OCI-LY7 (cell line): ENCODE measurements around the gene FTO. TPM values are rescaled to one million over a fixed set of nuclear protein-coding genes. Genes with fewer than 3 reads are reported as not detected.

Source experiments
- BruUV-seq: library from RNA; stranded (reverse); fragments of 400-500 nt; replicated peaks from 2 replicates; lab custom pipeline; 2021; lab: Mats Ljungman, UMichigan
- CTCF ChIA-PET: fragments of 300-600 bp; sonication (Branson Sonifier 250); formaldehyde crosslinking; loops from one replicate; lab custom pipeline; 2022; ENCODE audit warnings: antibody characterized with exemption; ENCODE audit not compliant: unreplicated experiment; lab: Charles Lee
- POLR2A ChIA-PET: fragments of 300-600 bp; sonication (Branson Sonifier 250); formaldehyde crosslinking; loops from one replicate; lab custom pipeline; 2022; ENCODE audit warnings: antibody characterized with exemption; lab: Charles Lee
- DNase-seq: peaks from one replicate; pipeline ENCODE4 v3.0.0-alpha.2; 2015; ENCODE audit warnings: low spot score
- H2AFZ ChIP-seq: fragments of 200-600 bp; sonication (generic), shearing (Covaris generic); 2 replicates; pipeline ENCODE4 v1.6.1; 2014; ENCODE audit warnings: mild to moderate bottlenecking, antibody characterized with exemption, low read length, moderate library complexity
- H3K27ac ChIP-seq: fragments of 200-600 bp; sonication (generic); 2 replicates; pipeline ENCODE4 v1.5.1; 2014; ENCODE audit warnings: mixed run types, low read depth, mild to moderate bottlenecking, moderate library complexity, low read length, inconsistent platforms; ENCODE audit not compliant: poor library complexity, severe bottlenecking
- H3K36me3 ChIP-seq: fragments of 200-600 bp; sonication (generic); 2 replicates; pipeline ENCODE4 v1.6.1; 2014; ENCODE audit warnings: mild to moderate bottlenecking, antibody characterized with exemption, low read length, moderate library complexity, mixed read lengths; ENCODE audit not compliant: insufficient read depth
- H3K4me1 ChIP-seq: fragments of 200-600 bp; sonication (generic); 2 replicates; pipeline ENCODE4 v1.5.1; 2014; ENCODE audit warnings: mild to moderate bottlenecking, low read length; ENCODE audit not compliant: insufficient read depth, poor library complexity, severe bottlenecking
- H3K4me2 ChIP-seq: fragments of 200-600 bp; sonication (generic); 2 replicates; pipeline ENCODE4 v1.6.1; 2014; ENCODE audit warnings: mild to moderate bottlenecking, low read length
- H3K4me3 ChIP-seq: fragments of 200-600 bp; sonication (generic); 2 replicates; pipeline ENCODE4 v1.5.1; 2014; ENCODE audit warnings: mild to moderate bottlenecking, low read depth, low read length; ENCODE audit not compliant: poor library complexity, severe bottlenecking
- H3K79me2 ChIP-seq: fragments of 200-600 bp; sonication (generic); 2 replicates; pipeline ENCODE4 v1.6.1; 2016; ENCODE audit warnings: low read depth, mild to moderate bottlenecking, low read length, moderate library complexity, mixed read lengths; ENCODE audit not compliant: insufficient read depth
- H3K9me2 ChIP-seq: fragments of 200-600 bp; sonication (generic); 2 replicates; pipeline ENCODE4 v1.6.1; 2016; ENCODE audit warnings: mild to moderate bottlenecking, low read length, mixed read lengths; ENCODE audit not compliant: insufficient read depth
- H3K9me3 ChIP-seq: fragments of 200-600 bp; sonication (generic); 2 replicates; pipeline ENCODE4 v1.6.1; 2014; ENCODE audit warnings: mild to moderate bottlenecking, mixed run types, low read length, mixed read lengths
- H4K20me1 ChIP-seq: fragments of 200-600 bp; sonication (generic); 2 replicates; pipeline ENCODE4 v1.6.1; 2014; ENCODE audit warnings: mild to moderate bottlenecking, antibody characterized with exemption, low read length, moderate library complexity, mixed read lengths; ENCODE audit not compliant: insufficient read depth
- CTCF ChIP-seq: fragments of 200-600 bp; sonication (generic); conservative IDR thresholded peaks from 2 replicates; pipeline ENCODE4 v1.5.1; 2014; ENCODE audit warnings: mild to moderate bottlenecking, antibody characterized with exemption, low read length, moderate library complexity, mixed read lengths
- EZH2phosphoT487 ChIP-seq: fragments of 200-600 bp; sonication (generic); IDR thresholded peaks from 2 replicates; pipeline ENCODE4 v1.6.1; 2018; ENCODE audit warnings: low read depth, borderline replicate concordance, mild to moderate bottlenecking, mixed run types, antibody characterized with exemption, low read length, moderate library complexity, mixed read lengths
- intact Hi-C: fragments of 100-400 bp; cut with micrococcal nuclease; formaldehyde crosslinking; loops from one replicate; pipeline ENCODE4 v1.10.0; 2022; ENCODE audit not compliant: unreplicated experiment
- total RNA-seq, 2 experiments: library from RNA; depleted of rRNA in 1 of 2; stranded (reverse); fragments of >200 nt in 1 of 2; shearing (Covaris generic) in 1 of 2; gene quantifications; 2 replicates each; pipeline ENCODE4 v1.2.3, GENCODE V29; 2014 to 2022

FTO gene
- total RNA-seq, 2 experiments from 2014 or later: 57.1 to 68.0 TPM

- Histone ChIP-seq H3K27ac (no peak overlapping the region), H4K20me1 (no peaks in the 10 kb centered on the region), H3K4me1 (no peaks in the 10 kb centered on the region), H3K9me3 (no peaks in the 10 kb centered on the region), H3K79me2 (no peaks in the 10 kb centered on the region), H3K36me3 (no peaks in the 10 kb centered on the region), H2AFZ (no peak overlapping the region), H3K9me2 (no peaks in the 10 kb centered on the region), H3K4me3 (no peak overlapping the region), H3K4me2 (no peak overlapping the region)
- no peak for DNase-seq
- ChIA-PET CTCF (no interaction called here), POLR2A (no interaction called here)
- TF ChIP-seq EZH2phosphoT487 (no peak), CTCF (no peak)
- intact Hi-C loops: no loop called here
- BruUV-seq: no TSS peak
Measured at GRCh38 chr16:54062361-54063278, 358.7 kb downstream of the FTO start.

- no peaks in the 10 kb centered on the region for H3K9me2 ChIP-seq
- no peaks in the 10 kb centered on the region for H3K4me1 ChIP-seq
- POLR2A ChIA-PET: interaction anchor here (0.6 kb wide), 2 partner anchors 9 to 72 kb away, joined by 3 to 4 read pairs; no protein-coding TSS in a partner anchor
- no peak overlapping the region for H3K4me3 ChIP-seq
- H3K79me2 ChIP-seq: no peaks in the 10 kb centered on the region
- H3K4me2 ChIP-seq: no peak overlapping the region
- no peaks in the 10 kb centered on the region for H3K36me3 ChIP-seq
- intact Hi-C loops: no loop called here
- BruUV-seq: no TSS peak
- DNase-seq: no peak
- no peaks in the 10 kb centered on the region for H4K20me1 ChIP-seq
- TF ChIP-seq EZH2phosphoT487: no peak
- CTCF ChIA-PET: no interaction called here
- H2AFZ ChIP-seq: no peak overlapping the region
- no peak overlapping the region for H3K27ac ChIP-seq
- no peaks in the 10 kb centered on the region for H3K9me3 ChIP-seq
Measured at GRCh38 chr16:54063279-54063773, 359.4 kb downstream of the FTO start.

GRCh38 chr16:54066451-54067105, 362.6 kb downstream of the FTO start:
- ChIA-PET POLR2A (no interaction called here), CTCF (no interaction called here)
- Histone ChIP-seq H3K36me3 (no peaks in the 10 kb centered on the region), H3K4me2 (no peak overlapping the region), H3K4me3 (no peak overlapping the region), H3K9me2 (no peaks in the 10 kb centered on the region), H3K27ac (no peak overlapping the region), H3K4me1 (no peaks in the 10 kb centered on the region), H3K9me3 (no peaks in the 10 kb centered on the region), H3K79me2 (no peaks in the 10 kb centered on the region), H4K20me1 (no peaks in the 10 kb centered on the region), H2AFZ (no peak overlapping the region)
- intact Hi-C loops: no loop called here
- no peak for TF ChIP-seq CTCF
- no peak for TF ChIP-seq EZH2phosphoT487
- no TSS peak for BruUV-seq
- DNase-seq: no peak
